Muscle of back (tissue), 11 donors: ENCODE results near the gene CLDN4. TPM values are rescaled to one million over a fixed set of nuclear protein-coding genes. Genes with fewer than 3 reads are reported as not detected.
"Not testable (repeated sequence)": the region's sequence is repeated elsewhere in the genome, so short reads cannot be mapped to it uniquely, and the experiment has no call there.

Source experiments
- DNase-seq, 3 donors: peaks; one replicate each; pipeline versions ENCODE4 v3.0.0 to v3.0.0-alpha.2; 2013
- polyA plus RNA-seq, 10 donors: library from polyadenylated mRNA; unstranded; fragments of 120-200 nt; gene quantifications; one replicate each; pipeline ENCODE4 v1.2.1, GENCODE V29; 2013; ENCODE audit not compliant: insufficient read length in 10 of 10

CLDN4 gene
- polyA plus RNA-seq, 10 donors, result 0.22 to 7.9 (median 0.54) TPM

GRCh38 chr7:73822319-73823173, 8.2 kb upstream of the CLDN4 start:
- DNase-seq, result peak in 1 of 3 donors; percentile 84

- DNase-seq, result no peak
Observed at GRCh38 chr7:73823257-73823656, 7.5 kb upstream of the CLDN4 start.

GRCh38 chr7:73823873-73824592, 6.8 kb upstream of the CLDN4 start:
- DNase-seq, result no peak

- no peak for DNase-seq
Observed at GRCh38 chr7:73824986-73825385, 5.8 kb upstream of the CLDN4 start.

- DNase-seq, result no peak
Observed at GRCh38 chr7:73827567-73828106, 3.2 kb upstream of the CLDN4 start.

- DNase-seq, result no peak
Observed at GRCh38 chr7:73828107-73828803, 2.5 kb upstream of the CLDN4 start.

GRCh38 chr7:73828972-73829371, 1.8 kb upstream of the CLDN4 start:
- DNase-seq, result no peak

GRCh38 chr7:73829505-73829904, 1.3 kb upstream of the CLDN4 start:
- no peak for DNase-seq

- DNase-seq, result no peak
Observed at GRCh38 chr7:73829921-73830680, 695 bp upstream of the CLDN4 start.

- no peak for DNase-seq
Observed at GRCh38 chr7:73831584-73831833, 713 bp downstream of the CLDN4 start.

GRCh38 chr7:73831834-73832651, 1.2 kb downstream of the CLDN4 start:
- DNase-seq, result no peak

GRCh38 chr7:73832806-73833205, 2.0 kb downstream of the CLDN4 start:
- no peak for DNase-seq

- DNase-seq, result no peak
Observed at GRCh38 chr7:73833251-73833919, 2.6 kb downstream of the CLDN4 start.

- no peak for DNase-seq
Observed at GRCh38 chr7:73834626-73835191, 3.9 kb downstream of the CLDN4 start.

- not testable (repeated sequence) for DNase-seq
Observed at GRCh38 chr7:73837167-73837566, 6.4 kb downstream of the CLDN4 start.

- DNase-seq, result no peak
Observed at GRCh38 chr7:73838642-73839041, 7.8 kb downstream of the CLDN4 start.

- no peak for DNase-seq
Observed at GRCh38 chr7:73839290-73839689, 8.5 kb downstream of the CLDN4 start.

GRCh38 chr7:73839743-73840714, 9.2 kb downstream of the CLDN4 start:
- DNase-seq, result no peak
